GM06990 (cell line): ENCODE data around the gene EGFR.

Experiments used
- DNase-seq: peaks from one replicate; pipeline ENCODE4 v3.0.0-alpha.2; 2011; ENCODE audit not compliant: insufficient read length; ENCODE audit errors: extremely low read depth
- H3K27me3 ChIP-seq: replicated peaks from 2 replicates; pipeline ENCODE4 v1.6.0; 2011; ENCODE audit warnings: low read length; ENCODE audit not compliant: control insufficient read depth, insufficient read depth
- H3K36me3 ChIP-seq: 2 replicates; pipeline ENCODE4 v1.5.1; 2011; ENCODE audit warnings: low read length; ENCODE audit not compliant: control insufficient read depth, insufficient read depth
- H3K4me3 ChIP-seq: replicated peaks from 2 replicates; pipeline ENCODE4 v1.5.1; 2011; ENCODE audit warnings: low read depth, mild to moderate bottlenecking, control low read depth, low read length
- TF ChIP-seq, protein P1 (sequence below): IDR thresholded peaks from 2 replicates; pipeline ENCODE4 v1.5.1; 2011; ENCODE audit warnings: low read length, control low read depth, mild to moderate bottlenecking, inconsistent platforms; ENCODE audit not compliant: insufficient read depth, poor library complexity, severe bottlenecking

The EGFR gene

GRCh38 chr7:55214707-55215106, 195.9 kb downstream of the EGFR start:
- Histone ChIP-seq H3K27me3 (no peaks in the 10 kb centered on the region; the same call in 1 of the 2 replicates), H3K4me3 (no peak overlapping the region), H3K36me3 (no peaks in the 10 kb centered on the region)
- DNase-seq = no peak
- TF ChIP-seq, protein P1, sequence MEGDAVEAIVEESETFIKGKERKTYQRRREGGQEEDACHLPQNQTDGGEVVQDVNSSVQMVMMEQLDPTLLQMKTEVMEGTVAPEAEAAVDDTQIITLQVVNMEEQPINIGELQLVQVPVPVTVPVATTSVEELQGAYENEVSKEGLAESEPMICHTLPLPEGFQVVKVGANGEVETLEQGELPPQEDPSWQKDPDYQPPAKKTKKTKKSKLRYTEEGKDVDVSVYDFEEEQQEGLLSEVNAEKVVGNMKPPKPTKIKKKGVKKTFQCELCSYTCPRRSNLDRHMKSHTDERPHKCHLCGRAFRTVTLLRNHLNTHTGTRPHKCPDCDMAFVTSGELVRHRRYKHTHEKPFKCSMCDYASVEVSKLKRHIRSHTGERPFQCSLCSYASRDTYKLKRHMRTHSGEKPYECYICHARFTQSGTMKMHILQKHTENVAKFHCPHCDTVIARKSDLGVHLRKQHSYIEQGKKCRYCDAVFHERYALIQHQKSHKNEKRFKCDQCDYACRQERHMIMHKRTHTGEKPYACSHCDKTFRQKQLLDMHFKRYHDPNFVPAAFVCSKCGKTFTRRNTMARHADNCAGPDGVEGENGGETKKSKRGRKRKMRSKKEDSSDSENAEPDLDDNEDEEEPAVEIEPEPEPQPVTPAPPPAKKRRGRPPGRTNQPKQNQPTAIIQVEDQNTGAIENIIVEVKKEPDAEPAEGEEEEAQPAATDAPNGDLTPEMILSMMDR = no peak

DNA sequence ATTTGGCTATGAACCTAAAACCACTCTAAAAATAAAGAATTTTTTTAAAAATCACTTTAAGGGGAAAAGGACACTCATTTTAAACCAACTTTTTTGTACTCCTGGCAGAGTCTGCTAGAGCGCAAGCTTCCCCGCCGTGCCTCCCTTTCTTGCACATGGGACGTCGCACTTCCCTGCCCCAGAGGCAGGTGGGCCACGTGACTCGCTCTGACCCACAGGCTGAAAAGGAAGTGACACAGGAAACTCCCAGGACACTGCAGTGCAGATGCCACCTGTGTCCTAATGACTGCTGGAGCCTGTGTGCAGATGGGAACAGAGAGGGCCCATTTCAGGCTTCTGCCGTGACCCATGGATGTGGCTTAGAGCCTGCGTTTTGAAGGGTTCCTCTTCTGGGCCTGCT, 204.2 kb downstream of the EGFR start:
- Histone ChIP-seq H3K36me3 (no peaks in the 10 kb centered on the region), H3K27me3 (no peaks in the 10 kb centered on the region; the same call in 1 of the 2 replicates), H3K4me3 (no peak overlapping the region)
- TF ChIP-seq, protein P1 = no peak
- no peak for DNase-seq

DNA sequence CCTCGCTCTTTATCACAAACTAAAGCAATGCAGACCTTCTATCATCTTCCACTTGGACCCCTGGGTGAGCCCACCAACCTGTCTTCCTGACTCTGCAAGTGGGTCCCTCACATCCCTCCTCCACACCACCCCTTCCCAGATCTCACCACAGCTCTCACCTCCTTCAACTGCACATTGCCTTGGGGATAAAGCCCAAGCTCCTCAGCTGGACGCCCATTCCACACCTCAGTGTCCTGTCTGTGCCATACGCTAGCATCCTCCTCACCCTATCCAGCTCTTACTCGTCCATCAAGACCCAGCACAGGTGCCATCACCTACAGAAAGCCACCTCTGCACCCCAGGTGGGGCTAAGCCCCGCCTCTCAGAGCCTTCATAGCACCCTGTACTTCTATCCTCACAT, 205.3 kb downstream of the EGFR start:
- no peaks in the 10 kb centered on the region for H3K36me3 ChIP-seq

DNA sequence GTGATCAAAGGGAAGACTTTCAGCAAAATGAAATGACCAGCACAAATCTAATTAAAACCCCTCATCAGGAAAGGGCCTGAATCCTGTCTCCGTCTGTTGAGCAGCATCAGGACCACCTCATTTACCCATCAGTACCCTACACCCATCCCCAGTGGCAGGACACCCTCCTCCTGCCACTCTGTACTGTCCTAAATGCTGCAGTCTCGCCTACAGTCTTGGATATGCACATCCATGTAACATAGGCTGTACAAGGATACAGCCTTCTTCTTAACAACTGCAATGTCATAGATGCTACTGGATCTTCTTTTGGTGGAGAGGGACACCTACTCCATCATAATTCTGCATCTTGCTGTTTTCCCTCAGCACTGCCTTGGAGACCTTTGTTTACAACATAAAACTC, 206.0 kb downstream of the EGFR start:
- DNase-seq = no peak
- Histone ChIP-seq H3K36me3 (no peaks in the 10 kb centered on the region), H3K4me3 (no peak overlapping the region), H3K27me3 (no peaks in the 10 kb centered on the region; the same call in 1 of the 2 replicates)
- TF ChIP-seq, protein P1 = no peak

More for the DNA sequence above, 205.3 kb downstream of the EGFR start:
- no peaks in the 10 kb centered on the region; the same call in 1 of the 2 replicates for H3K27me3 ChIP-seq
- no peak overlapping the region for H3K4me3 ChIP-seq
- no peak for DNase-seq
- TF ChIP-seq, protein P1 = no peak

DNA sequence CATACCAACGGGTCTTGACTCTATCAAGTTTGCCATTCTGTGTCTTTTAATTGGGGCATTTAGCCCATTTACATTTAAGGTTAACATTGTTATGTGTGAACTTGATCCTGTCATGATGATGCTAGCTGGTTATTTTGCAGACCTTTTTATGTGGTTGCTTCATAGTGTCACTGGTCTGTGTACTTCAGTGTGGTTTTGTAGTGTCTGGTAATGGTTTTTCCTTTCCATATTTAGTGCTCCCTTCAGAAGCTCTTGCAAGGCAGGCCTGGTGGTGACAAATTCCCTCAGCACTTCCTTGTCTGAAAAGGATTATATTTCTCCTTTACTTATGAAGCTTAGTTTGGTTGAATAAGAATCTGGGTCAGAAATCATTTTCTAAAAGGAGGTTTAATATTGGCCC, 211.2 kb downstream of the EGFR start:
- TF ChIP-seq, protein P1 = no peak
- Histone ChIP-seq H3K27me3 (no peaks in the 10 kb centered on the region), H3K4me3 (no peak overlapping the region), H3K36me3 (no peaks in the 10 kb centered on the region)
- no peak for DNase-seq

DNA sequence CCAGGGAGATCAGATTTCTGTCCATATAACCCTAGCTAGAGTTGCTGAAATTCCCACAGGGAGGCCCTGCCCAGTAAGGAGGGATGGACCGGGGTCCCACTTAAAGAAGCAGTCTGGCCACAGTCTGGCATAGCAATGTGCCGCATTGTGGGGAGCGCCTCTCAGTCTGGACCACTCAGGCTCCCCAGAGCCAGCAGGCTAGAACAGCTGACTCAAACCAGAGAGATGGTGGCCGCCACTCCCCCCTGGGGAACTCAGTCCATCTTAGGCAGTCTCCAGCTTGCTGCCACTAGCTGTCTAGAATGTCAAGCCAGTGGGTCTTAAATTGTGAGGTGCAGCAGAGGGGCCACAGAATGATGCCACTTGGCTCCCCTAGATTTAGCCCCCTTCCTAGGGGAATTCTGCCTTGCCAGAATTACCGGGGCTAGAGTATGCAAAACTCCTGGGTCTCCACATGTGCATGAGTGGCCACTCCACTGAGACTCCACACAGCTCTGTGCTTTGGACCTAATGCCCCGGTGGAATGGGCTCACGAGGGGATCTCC, 213.0 kb downstream of the EGFR start:
- DNase-seq = no peak
- no peaks in the 10 kb centered on the region; the same call in 1 of the 2 replicates for H3K27me3 ChIP-seq
- TF ChIP-seq, protein P1 = no peak

More for the DNA sequence above, 213.0 kb downstream of the EGFR start:
- no peaks in the 10 kb centered on the region for H3K36me3 ChIP-seq
- no peak overlapping the region for H3K4me3 ChIP-seq
